Measurements from ENCODE around the gene NOP58.
"Not testable (repeated sequence)": the region's sequence is repeated elsewhere in the genome, so short reads cannot be mapped to it uniquely, and the experiment has no call there.

NOP58 gene

DNA sequence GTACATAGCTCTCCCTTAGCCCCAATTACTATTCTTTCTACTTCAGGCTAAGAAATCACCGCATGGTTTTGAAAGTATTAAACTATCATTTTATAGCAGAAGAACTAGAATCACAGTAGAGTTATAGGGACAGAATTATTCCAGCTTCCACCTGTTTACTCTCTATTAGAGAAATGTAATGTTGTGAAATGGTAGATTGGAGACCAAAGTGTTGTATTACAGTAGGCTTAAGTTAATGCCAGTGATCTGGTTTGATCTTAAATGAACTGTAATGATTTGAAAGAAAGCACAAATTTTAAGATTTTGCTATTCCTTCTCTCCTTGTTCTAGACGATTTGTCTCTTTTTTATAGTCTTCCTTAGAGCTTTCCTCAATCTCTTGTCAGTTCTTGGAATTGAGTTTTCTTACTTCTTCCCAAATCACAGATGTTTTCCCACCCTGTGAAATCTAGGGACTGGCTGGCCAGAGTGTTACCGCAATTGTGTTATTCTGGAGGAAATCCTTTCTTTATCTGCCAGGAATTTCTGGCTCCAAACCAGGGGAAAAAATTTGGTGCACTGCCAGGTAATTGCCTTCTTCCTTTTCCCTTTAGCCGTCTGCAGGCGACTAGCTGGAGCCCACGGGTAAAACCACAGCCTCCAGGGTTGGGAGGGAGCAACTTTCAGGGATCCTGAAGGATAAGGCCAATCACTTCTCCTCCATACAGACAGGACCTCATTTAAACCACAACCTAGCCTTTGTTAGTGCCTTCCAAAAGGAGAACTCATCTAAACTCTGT lies 51.7 kb downstream of the NOP58 start:
- Histone ChIP-seq H3K79me2 (ENCODE audit: insufficient read depth, low read length) (no peaks in the 10 kb centered on the region), H3K9ac (ENCODE audit: low read depth, low read length) (no peak overlapping the region)
- DNase-seq = no peak

DNA sequence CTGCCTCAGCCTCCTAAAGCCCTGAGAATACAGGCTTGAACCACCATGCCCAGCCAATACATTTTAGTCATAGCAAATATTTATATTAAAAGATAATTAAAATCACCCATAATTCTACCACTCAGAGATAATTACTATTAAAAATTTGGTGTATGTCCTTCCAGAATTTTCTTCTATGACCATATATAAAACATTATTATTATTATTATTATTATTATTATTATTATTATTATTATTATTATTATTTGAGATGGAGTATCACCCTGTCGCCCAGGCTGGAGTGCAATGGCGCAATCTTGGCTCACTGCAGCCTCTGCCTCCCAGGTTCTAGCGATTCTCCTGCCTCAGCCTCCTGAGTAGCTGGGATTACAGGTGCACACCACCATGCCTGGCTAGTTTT lies 54.8 kb downstream of the NOP58 start:
- not testable (repeated sequence) for H3K9ac ChIP-seq (ENCODE audit: low read depth, low read length); H2AFZ ChIP-seq (ENCODE audit: low read depth, low read length); H3K9me3 ChIP-seq (ENCODE audit: insufficient read depth, low read length, severe bottlenecking); DNase-seq; H3K27ac ChIP-seq (ENCODE audit: low read length); H3K4me2 ChIP-seq (ENCODE audit: insufficient read depth, low read length); H3K79me2 ChIP-seq (ENCODE audit: insufficient read depth, low read length); H3K27me3 ChIP-seq (ENCODE audit: insufficient read depth, low read length, poor library complexity); H3K4me1 ChIP-seq (ENCODE audit: insufficient read depth, low read length); H3K4me3 ChIP-seq (ENCODE audit: low read depth in 1 of 2, low read length in 2 of 2); H4K20me1 ChIP-seq (ENCODE audit: insufficient read depth, low read length); ATAC-seq (ENCODE audit: insufficient read depth, low read depth)
- H3K36me3 ChIP-seq (ENCODE audit: insufficient read depth, low read length) = peaks cover 10% of the 10 kb centered on the region; the same call in 1 of the 2 replicates

More for the DNA sequence above, 51.7 kb downstream of the NOP58 start:
- Histone ChIP-seq H3K4me2 (ENCODE audit: insufficient read depth, low read length) (no peak overlapping the region), H3K4me3 (ENCODE audit: low read depth in 1 of 2, low read length in 2 of 2) (no peak overlapping the region), H3K27ac (ENCODE audit: low read length) (no peak overlapping the region), H3K9me3 (ENCODE audit: insufficient read depth, low read length, severe bottlenecking) (no peaks in the 10 kb centered on the region), H2AFZ (ENCODE audit: low read depth, low read length) (no peak overlapping the region), H4K20me1 (ENCODE audit: insufficient read depth, low read length) (no peaks in the 10 kb centered on the region), H3K4me1 (ENCODE audit: insufficient read depth, low read length) (no peaks in the 10 kb centered on the region), H3K36me3 (ENCODE audit: insufficient read depth, low read length) (peaks cover 6% of the 10 kb centered on the region; the same call in 1 of the 2 replicates), H3K27me3 (ENCODE audit: insufficient read depth, low read length, poor library complexity) (no peaks in the 10 kb centered on the region)
- no peak for ATAC-seq (ENCODE audit: insufficient read depth, low read depth)
- no peak for TF ChIP-seq EZH2 (IDR thresholded peaks at IDR 0.05; ENCODE audit: borderline replicate concordance, low read depth, low read length, severe bottlenecking)
- TF ChIP-seq, protein P1, sequence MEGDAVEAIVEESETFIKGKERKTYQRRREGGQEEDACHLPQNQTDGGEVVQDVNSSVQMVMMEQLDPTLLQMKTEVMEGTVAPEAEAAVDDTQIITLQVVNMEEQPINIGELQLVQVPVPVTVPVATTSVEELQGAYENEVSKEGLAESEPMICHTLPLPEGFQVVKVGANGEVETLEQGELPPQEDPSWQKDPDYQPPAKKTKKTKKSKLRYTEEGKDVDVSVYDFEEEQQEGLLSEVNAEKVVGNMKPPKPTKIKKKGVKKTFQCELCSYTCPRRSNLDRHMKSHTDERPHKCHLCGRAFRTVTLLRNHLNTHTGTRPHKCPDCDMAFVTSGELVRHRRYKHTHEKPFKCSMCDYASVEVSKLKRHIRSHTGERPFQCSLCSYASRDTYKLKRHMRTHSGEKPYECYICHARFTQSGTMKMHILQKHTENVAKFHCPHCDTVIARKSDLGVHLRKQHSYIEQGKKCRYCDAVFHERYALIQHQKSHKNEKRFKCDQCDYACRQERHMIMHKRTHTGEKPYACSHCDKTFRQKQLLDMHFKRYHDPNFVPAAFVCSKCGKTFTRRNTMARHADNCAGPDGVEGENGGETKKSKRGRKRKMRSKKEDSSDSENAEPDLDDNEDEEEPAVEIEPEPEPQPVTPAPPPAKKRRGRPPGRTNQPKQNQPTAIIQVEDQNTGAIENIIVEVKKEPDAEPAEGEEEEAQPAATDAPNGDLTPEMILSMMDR (IDR thresholded peaks at IDR 0.05; ENCODE audit: borderline replicate concordance, extremely low read depth, low read length, poor library complexity, severe bottlenecking) = no peak

DNA sequence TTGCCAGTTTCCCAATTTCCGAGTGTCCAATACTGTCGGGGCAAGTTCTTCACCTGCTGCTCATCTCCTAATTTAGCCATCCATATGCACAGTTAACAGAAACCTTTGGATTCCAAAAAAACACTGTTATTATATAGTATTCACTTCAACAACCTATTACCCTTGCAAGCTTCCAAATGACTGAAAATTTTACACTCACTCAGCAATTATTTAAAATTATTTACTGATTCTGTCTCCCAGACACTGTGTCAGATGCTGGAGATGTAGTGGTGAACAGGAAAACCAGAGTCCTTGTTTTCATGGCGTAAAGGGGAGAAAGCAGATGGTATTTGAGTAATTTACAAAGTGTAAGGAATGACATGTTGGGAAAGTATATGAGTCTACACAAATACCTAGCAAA lies 56.9 kb downstream of the NOP58 start:
- peaks cover 10% of the 10 kb centered on the region; the same call in 1 of the 2 replicates for H3K36me3 ChIP-seq (ENCODE audit: insufficient read depth, low read length)
- H3K9ac ChIP-seq (ENCODE audit: low read depth, low read length) = no peak overlapping the region
- no peak overlapping the region for H2AFZ ChIP-seq (ENCODE audit: low read depth, low read length)
- H3K4me2 ChIP-seq (ENCODE audit: insufficient read depth, low read length) = no peak overlapping the region
- DNase-seq = no peak
- no peaks in the 10 kb centered on the region for H3K4me1 ChIP-seq (ENCODE audit: insufficient read depth, low read length)
- H4K20me1 ChIP-seq (ENCODE audit: insufficient read depth, low read length) = no peaks in the 10 kb centered on the region
- TF ChIP-seq, protein P1 (IDR thresholded peaks at IDR 0.05; ENCODE audit: borderline replicate concordance, extremely low read depth, low read length, poor library complexity, severe bottlenecking) = no peak
- TF ChIP-seq EZH2 (IDR thresholded peaks at IDR 0.05; ENCODE audit: borderline replicate concordance, low read depth, low read length, severe bottlenecking) = no peak
- H3K79me2 ChIP-seq (ENCODE audit: insufficient read depth, low read length) = no peaks in the 10 kb centered on the region
- H3K27ac ChIP-seq (ENCODE audit: low read length) = no peak overlapping the region
- no peaks in the 10 kb centered on the region for H3K27me3 ChIP-seq (ENCODE audit: insufficient read depth, low read length, poor library complexity)
- H3K9me3 ChIP-seq (ENCODE audit: insufficient read depth, low read length, severe bottlenecking) = no peaks in the 10 kb centered on the region
- ATAC-seq (ENCODE audit: insufficient read depth, low read depth) = no peak
- H3K4me3 ChIP-seq (ENCODE audit: low read depth in 1 of 2, low read length in 2 of 2) = no peak overlapping the region

DNA sequence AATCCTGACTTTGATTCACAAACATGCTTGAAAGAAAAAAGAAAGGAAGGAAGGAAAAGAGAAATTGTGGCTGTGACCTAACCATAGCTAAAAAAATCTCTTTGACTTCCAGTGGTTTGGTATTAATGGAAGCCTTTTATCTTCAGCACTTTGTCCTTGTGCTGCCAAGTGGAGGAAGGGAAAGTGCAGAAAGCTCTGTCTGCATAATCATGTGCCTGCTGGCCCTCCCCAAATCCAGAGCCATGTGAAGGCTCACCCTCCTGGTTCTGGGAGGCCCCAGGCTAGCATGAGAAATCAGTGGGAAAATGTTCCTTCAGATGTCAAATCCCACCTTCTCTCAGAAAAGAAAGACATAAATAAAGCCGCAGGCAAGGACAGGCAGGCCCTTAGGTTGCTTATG lies 62.3 kb downstream of the NOP58 start:
- DNase-seq (no peak), ATAC-seq (ENCODE audit: insufficient read depth, low read depth) (no peak; the same call in 2 of the 3 replicates)
- Histone ChIP-seq H3K9ac (ENCODE audit: low read depth, low read length) (no peak overlapping the region), H3K9me3 (ENCODE audit: insufficient read depth, low read length, severe bottlenecking) (no peaks in the 10 kb centered on the region), H3K27me3 (ENCODE audit: insufficient read depth, low read length, poor library complexity) (no peaks in the 10 kb centered on the region), H3K79me2 (ENCODE audit: insufficient read depth, low read length) (no peaks in the 10 kb centered on the region), H3K4me1 (ENCODE audit: insufficient read depth, low read length) (no peaks in the 10 kb centered on the region), H4K20me1 (ENCODE audit: insufficient read depth, low read length) (no peaks in the 10 kb centered on the region), H3K4me3 (ENCODE audit: low read depth in 1 of 2, low read length in 2 of 2) (no peak overlapping the region), H3K36me3 (ENCODE audit: insufficient read depth, low read length) (peaks cover 4% of the 10 kb centered on the region; the same call in 1 of the 2 replicates), H3K4me2 (ENCODE audit: insufficient read depth, low read length) (no peak overlapping the region), H2AFZ (ENCODE audit: low read depth, low read length) (no peak overlapping the region), H3K27ac (ENCODE audit: low read length) (no peak overlapping the region)
- TF ChIP-seq, protein P1 (IDR thresholded peaks at IDR 0.05; ENCODE audit: borderline replicate concordance, extremely low read depth, low read length, poor library complexity, severe bottlenecking) = no peak
- no peak for TF ChIP-seq EZH2 (IDR thresholded peaks at IDR 0.05; ENCODE audit: borderline replicate concordance, low read depth, low read length, severe bottlenecking)
